Osteoblast (primary cell): ENCODE results near the gene LGALS7B. TPM values are rescaled to one million over a fixed set of nuclear protein-coding genes. Genes with fewer than 3 reads are reported as not detected.

Experiments
- DNase-seq: peaks from one replicate; pipeline ENCODE4 v3.0.0; 2011; ENCODE audit warnings: low spot score, mixed read lengths; ENCODE audit not compliant: insufficient read length; ENCODE audit errors: missing footprints
- H2AFZ ChIP-seq: 2 replicates; pipeline ENCODE4 v1.6.0; 2011; ENCODE audit warnings: mild to moderate bottlenecking, low read length
- H3K27ac ChIP-seq: 2 replicates; pipeline ENCODE4 v1.5.1; 2011; ENCODE audit warnings: mild to moderate bottlenecking, low read depth, low read length, moderate library complexity
- H3K27me3 ChIP-seq: 2 replicates; pipeline ENCODE4 v1.6.0; 2012; ENCODE audit warnings: mild to moderate bottlenecking, control low read depth, inconsistent platforms, low read length, moderate library complexity; ENCODE audit not compliant: insufficient read depth
- H3K36me3 ChIP-seq: 2 replicates; pipeline ENCODE4 v1.5.1; 2011; ENCODE audit warnings: mild to moderate bottlenecking, low read length, control low read depth, moderate library complexity; ENCODE audit not compliant: insufficient read depth
- H3K4me1 ChIP-seq: 2 replicates; pipeline ENCODE4 v1.5.1; 2011; ENCODE audit warnings: mild to moderate bottlenecking, low read length, control low read depth, moderate library complexity; ENCODE audit not compliant: insufficient read depth
- H3K4me2 ChIP-seq: 2 replicates; pipeline ENCODE4 v1.6.0; 2011; ENCODE audit warnings: mild to moderate bottlenecking, low read length; ENCODE audit not compliant: insufficient read depth
- H3K4me3 ChIP-seq: fragments of 200-600 bp; sonication (generic); 3 replicates; pipeline ENCODE4 v1.5.1; 2012; ENCODE audit warnings: mild to moderate bottlenecking, low read length, inconsistent platforms; ENCODE audit not compliant: insufficient read depth
- H3K79me2 ChIP-seq: 2 replicates; pipeline ENCODE4 v1.6.0; 2012; ENCODE audit warnings: mild to moderate bottlenecking, low read length, control low read depth, inconsistent platforms; ENCODE audit not compliant: insufficient read depth
- H3K9me3 ChIP-seq: 2 replicates; pipeline ENCODE4 v1.5.1; 2011; ENCODE audit warnings: low read depth, low read length, control low read depth
- H4K20me1 ChIP-seq: 2 replicates; pipeline ENCODE4 v1.6.0; 2012; ENCODE audit warnings: mild to moderate bottlenecking, low read length, control low read depth; ENCODE audit not compliant: insufficient read depth
- small RNA-seq: library from RNA; depleted of rRNA; stranded (forward); fragments of <200 nt; gene quantifications from one replicate; pipeline ENCODE3, GENCODE V24; 2012
- total RNA-seq: library from RNA; depleted of rRNA; stranded (reverse); fragments of >200 nt; gene quantifications from 2 replicates; pipeline ENCODE4 v1.2.3, GENCODE V29; 2012
- TF ChIP-seq, protein P1 (sequence below): IDR thresholded peaks from 2 replicates; pipeline ENCODE4 v1.5.1; 2011; ENCODE audit warnings: mild to moderate bottlenecking, low read depth, low read length, moderate library complexity; ENCODE audit errors: extremely low read depth

The LGALS7B gene
- total RNA-seq, 1 donor, result not detected

DNA sequence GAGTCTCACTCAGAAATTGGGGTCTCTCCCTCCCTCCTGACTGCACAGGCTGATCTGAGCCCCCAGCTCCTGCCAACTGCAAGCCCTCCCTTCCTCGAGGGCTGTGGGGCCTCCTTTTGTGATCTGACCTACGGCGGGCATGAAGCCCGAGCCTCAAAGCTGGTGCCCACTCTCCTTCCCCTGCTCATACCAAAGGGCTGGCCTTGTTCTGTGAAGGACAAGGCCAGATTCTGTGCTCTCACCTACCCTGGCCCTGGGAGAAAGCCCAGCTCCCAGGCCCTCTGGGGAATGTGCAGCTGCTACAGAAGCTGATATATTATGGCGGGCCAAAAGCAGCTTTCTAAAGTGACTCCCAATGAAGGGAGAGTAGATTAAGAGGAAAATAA is 51.6 kb downstream of the LGALS7B start:
- Histone ChIP-seq H4K20me1 (peaks cover 84% of the 10 kb centered on the region), H3K27ac (no peak overlapping the region), H3K9me3 (no peaks in the 10 kb centered on the region), H3K4me2 (no peak overlapping the region), H3K4me3 (no peak overlapping the region), H3K27me3 (no peaks in the 10 kb centered on the region), H2AFZ (no peak overlapping the region), H3K79me2 (peaks cover 64% of the 10 kb centered on the region), H3K4me1 (peaks cover 7% of the 10 kb centered on the region), H3K36me3 (peaks cover 96% of the 10 kb centered on the region)
- TF ChIP-seq, protein P1, sequence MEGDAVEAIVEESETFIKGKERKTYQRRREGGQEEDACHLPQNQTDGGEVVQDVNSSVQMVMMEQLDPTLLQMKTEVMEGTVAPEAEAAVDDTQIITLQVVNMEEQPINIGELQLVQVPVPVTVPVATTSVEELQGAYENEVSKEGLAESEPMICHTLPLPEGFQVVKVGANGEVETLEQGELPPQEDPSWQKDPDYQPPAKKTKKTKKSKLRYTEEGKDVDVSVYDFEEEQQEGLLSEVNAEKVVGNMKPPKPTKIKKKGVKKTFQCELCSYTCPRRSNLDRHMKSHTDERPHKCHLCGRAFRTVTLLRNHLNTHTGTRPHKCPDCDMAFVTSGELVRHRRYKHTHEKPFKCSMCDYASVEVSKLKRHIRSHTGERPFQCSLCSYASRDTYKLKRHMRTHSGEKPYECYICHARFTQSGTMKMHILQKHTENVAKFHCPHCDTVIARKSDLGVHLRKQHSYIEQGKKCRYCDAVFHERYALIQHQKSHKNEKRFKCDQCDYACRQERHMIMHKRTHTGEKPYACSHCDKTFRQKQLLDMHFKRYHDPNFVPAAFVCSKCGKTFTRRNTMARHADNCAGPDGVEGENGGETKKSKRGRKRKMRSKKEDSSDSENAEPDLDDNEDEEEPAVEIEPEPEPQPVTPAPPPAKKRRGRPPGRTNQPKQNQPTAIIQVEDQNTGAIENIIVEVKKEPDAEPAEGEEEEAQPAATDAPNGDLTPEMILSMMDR, result no peak
- DNase-seq, result no peak

Small RNA genes within 50 kb of the gene (small RNA-seq; reads per million reads assigned to genes)
- gene RNU6-140P, result not detected

Other genes starting within 250 kb of the LGALS7B start
- under 0.01 and 0.72 TPM in 2 replicates for gene MAP4K1, start 171.2 kb upstream of the LGALS7B start, total RNA-seq
- gene EIF3K, start 170.0 kb upstream of the LGALS7B start, total RNA-seq, result 210 and 317 TPM in 2 replicates
- 204 and 229 TPM in 2 replicates for gene ACTN4, start 141.6 kb upstream of the LGALS7B start, total RNA-seq
- gene CAPN12, start 44.7 kb upstream of the LGALS7B start, total RNA-seq, result not detected in 2 replicates
- not detected in 2 replicates for gene LGALS7, start 15.7 kb upstream of the LGALS7B start, total RNA-seq
- not detected in 2 replicates for gene LGALS4, start 23.7 kb downstream of the LGALS7B start, total RNA-seq
- gene ECH1, start 42.6 kb downstream of the LGALS7B start, total RNA-seq, result 35.1 and 36.9 TPM in 2 replicates
- 188 and 201 TPM in 2 replicates for gene HNRNPL, start 60.8 kb downstream of the LGALS7B start, total RNA-seq
- 2.5 and 3.2 TPM in 2 replicates for gene RINL, start 89.1 kb downstream of the LGALS7B start, total RNA-seq
- 76.9 and 77.4 TPM in 2 replicates for gene SIRT2, start 110.4 kb downstream of the LGALS7B start, total RNA-seq
- gene NFKBIB, start 110.8 kb downstream of the LGALS7B start, total RNA-seq, result 9.1 and 12.7 TPM in 2 replicates
- not detected in 2 replicates for gene CCER2, start 123.0 kb downstream of the LGALS7B start, total RNA-seq
- gene SARS2, start 141.6 kb downstream of the LGALS7B start, total RNA-seq, result 20.3 and 21.7 TPM in 2 replicates
- 21.5 and 25.7 TPM in 2 replicates for gene MRPS12, start 141.7 kb downstream of the LGALS7B start, total RNA-seq
- 40.9 and 42.7 TPM in 2 replicates for gene FBXO17, start 186.5 kb downstream of the LGALS7B start, total RNA-seq
- gene FBXO27, start 243.3 kb downstream of the LGALS7B start, total RNA-seq, result 4.7 and 5.0 TPM in 2 replicates